ENCODE data around the gene RBM38.

Gene RBM38

GRCh38 chr20:57438552-57438951, 47.4 kb downstream of the RBM38 start:
- no peak for DNase-seq

DNA sequence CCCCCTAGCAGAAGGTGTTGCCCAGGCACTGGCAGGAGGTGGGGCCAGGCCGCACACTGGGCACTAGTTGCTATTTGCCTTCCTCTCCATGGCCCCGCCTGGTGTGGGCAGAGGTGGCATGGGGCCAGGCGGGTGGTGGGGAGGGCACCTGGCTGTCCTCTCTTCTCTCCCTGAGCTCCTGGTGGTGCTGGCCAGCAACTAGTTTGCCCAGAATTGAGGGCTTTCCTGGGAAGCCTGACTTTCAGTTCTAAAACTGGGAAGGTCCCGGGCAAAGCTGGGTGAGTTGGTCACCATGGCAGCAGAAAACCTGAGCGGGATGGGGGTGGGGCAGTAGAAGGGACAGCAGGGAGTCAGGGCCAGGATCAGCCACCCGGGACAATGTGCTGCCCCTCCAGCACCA, 48.2 kb downstream of the RBM38 start:
- DNase-seq, result peak; percentile 49 to 70

GRCh38 chr20:57439993-57440392, 48.8 kb downstream of the RBM38 start:
- DNase-seq, result no peak

DNA sequence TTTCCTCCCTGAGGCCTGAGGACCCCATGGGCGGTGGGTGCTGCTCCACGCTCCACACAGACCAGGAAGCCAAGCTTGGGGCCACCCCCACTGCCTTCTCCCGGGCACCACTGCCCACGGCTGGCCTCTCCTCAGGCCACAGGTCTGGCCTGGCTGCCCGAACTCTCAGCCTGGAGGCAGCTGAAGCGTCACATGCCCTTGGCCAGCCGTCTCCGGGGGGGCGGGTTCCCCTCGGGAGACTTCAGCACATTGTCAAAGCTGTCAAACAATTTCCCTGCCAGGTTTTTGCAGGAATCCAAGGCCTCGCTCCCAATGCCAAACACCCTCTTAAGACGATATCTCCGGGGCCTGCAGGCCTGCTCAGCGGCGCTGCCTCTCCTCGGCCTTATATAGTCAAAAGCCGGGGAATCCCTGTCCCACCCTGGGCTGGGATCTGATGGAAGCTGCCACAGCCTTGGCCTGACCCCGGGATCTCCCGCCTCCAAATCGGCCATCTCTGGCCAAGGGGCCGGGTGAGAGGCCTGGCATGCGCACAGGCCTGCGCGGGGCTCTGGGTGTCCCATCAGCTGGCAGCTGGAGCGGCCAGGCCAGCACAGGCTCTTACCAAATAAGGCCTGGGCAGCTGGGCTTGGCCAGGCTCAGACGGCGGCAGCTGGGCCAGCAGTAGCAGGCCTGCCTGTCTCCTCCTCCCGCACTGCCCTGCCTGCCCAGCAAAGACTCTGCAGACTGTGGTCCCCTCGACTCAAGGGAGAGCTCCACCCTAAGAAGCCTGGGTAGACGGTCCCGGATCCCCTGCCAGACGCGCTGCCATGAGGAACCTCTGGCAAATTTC, 49.7 kb downstream of the RBM38 start:
- DNase-seq, result no peak

GRCh38 chr20:57441510-57442154, 50.4 kb downstream of the RBM38 start:
- no peak for DNase-seq

DNA sequence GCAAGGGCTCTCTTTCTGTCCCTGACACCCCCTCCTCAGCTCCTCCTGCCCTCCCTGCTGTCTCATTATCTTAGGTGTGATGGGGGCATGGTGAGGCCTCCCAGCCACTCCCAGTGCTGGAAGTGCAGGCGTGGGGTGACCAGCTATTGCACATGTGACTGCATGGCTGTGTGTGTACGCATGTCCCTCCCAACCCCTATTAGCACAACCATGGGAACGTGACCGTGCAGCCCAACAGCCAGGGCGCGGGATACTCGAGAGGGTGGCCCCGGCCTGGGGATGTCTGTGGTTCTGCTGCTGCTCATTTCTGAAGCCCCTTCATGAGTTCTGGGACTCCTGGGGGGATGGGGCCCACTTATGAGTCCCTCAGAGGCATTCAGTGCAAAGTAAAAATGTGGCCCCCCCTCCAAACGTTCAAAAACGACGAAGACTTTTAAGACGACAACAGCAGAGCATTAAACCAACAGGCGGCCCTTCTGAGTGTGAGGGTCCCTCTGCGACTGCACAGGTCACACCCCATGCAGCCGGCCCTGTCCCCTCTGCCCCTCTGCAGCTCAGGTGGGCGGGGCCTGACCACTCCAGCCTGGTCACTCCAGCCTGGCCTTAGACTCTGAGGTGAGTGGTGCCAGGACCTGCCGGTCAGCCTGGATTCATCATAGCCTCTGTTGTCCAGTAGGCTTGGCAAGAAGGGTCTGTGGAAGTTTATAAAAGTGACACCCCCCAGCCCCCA, 51.1 kb downstream of the RBM38 start:
- no peak for DNase-seq

- DNase-seq, result no peak
Observed at GRCh38 chr20:57442888-57443239, 51.7 kb downstream of the RBM38 start.

DNA sequence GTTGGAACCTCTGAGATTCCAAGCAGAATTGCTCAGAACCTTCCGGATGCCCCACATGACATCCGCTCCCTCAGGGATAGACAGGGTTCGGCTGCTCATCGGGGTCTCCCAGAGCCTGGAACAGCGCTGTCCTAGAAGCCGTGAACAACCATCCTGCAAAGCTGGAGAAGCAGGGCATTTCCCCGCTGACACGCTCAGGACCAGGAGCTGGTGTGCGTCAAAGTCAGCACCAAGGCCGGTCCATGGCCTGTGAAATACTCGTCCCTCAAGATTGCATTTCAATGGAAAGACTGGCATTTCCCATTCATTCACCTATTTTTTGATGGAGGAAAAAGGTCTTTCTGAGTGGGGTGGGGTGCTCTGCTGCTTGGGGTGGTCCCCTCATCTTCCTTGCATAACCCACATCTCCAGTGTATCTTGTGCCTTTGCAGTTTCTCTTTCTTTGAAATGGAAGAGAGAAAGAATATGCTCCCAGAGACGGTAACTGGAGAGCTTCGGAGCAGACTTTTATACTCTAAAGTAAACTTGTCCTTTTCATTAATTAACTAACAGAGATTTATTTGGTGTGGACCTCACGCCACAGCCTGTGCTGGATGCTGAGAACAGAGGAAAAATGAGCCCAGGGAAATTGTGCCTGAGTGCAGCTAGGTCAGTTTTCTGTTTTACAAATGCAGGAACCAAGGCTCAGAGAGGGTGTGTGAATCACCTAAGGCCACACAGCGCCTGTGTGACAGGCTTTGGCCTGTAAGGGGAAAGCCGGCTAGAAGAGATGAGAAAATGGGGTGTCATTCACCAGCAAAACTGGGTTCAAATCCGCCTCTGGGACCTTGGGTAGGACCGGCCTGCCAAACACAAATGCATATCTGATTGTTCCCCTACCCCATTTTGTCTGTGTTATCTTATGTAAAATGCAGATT, 52.4 kb downstream of the RBM38 start:
- DNase-seq, result no peak

GRCh38 chr20:57444394-57445048, 53.3 kb downstream of the RBM38 start:
- no peak for DNase-seq

- DNase-seq, result no peak
Observed at GRCh38 chr20:57445298-57445697, 54.1 kb downstream of the RBM38 start.

- DNase-seq, result no peak
Observed at GRCh38 chr20:57445774-57446173, 54.6 kb downstream of the RBM38 start.

- no peak for DNase-seq
Observed at GRCh38 chr20:57448764-57449354, 57.7 kb downstream of the RBM38 start.

DNA sequence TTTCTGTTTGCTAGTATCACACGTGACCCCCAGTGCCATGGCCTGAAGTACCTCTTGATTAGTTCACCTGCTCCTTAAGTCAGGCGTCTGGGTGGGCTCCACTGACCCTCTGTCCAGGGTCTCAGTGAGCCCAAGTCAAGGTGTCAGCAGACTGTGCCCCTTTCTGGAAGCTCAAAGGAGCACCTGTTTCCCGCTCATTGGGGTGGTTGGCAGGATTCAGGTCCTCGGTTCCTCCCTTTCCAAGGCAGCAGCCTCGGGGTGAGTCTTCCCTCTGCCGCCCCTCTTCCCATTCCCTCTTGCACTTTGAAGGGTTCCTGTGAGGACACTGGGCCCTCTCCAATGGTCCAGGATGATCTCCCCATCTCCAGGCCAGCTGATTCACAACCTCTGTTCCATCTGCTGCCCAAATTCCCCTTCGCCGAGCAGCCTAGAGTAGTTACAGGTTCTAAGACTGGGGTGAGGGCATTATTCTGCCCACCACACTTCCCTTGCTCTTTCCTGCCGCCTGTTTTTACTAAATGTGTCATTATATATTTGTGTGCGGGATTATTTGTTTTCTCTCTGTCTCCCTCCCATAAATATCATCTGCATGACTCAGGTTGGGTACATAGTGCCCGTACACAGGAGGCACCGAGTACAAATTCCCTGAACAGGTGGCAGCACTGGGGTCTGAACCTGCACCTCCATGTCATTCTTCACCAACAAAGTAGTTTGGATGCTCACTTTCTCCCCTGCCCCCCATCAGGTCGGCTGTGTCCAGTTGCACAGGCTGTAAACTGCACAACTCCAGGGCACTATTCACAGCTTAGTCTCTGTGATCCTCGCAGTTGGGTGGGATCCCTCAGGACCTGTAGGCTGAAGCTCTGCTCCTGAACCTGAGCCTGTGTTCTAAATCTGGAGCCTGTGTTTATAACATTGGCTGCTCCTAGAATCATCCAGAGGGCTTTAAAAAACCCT, 58.5 kb downstream of the RBM38 start:
- no peak for DNase-seq

DNA sequence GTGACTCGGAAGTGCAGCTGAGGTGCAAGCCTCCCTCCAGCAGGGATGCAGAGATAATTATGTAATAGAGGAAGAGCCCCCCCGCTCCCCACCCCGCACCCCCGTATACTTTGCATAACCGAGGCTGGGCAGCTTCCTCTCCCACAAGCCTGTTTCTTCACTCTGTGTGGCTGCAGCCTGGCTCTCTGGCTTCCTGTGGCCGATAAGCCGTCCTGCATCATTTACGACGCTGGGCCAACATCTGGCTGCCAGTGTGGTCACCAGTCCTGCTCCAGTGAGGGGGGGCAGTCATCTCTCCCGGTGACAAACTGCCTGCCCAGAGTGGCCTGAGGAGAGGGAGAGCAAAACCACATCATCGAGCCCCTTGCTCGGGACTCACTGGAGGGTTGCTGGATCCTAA, 59.2 kb downstream of the RBM38 start:
- no peak for DNase-seq

- DNase-seq, result no peak
Observed at GRCh38 chr20:57450931-57451330, 59.7 kb downstream of the RBM38 start.

DNA sequence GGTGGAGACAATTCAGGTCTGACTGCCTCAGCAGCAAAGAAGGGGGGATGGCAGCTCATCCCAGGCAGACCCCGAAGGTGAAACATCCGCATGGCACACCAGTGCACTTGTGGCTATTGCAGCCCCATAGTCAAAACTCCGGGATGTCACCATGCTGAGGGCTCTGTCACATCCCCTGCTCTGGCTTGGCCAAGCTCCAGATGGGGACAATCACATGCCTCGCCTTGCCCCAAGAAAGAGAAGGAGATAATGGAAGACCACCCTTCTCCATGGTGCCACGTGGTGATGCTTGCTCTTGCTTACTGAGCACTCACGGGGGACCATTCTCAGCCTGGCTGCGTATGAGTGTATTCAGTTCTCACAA, 60.2 kb downstream of the RBM38 start:
- DNase-seq, result no peak

DNA sequence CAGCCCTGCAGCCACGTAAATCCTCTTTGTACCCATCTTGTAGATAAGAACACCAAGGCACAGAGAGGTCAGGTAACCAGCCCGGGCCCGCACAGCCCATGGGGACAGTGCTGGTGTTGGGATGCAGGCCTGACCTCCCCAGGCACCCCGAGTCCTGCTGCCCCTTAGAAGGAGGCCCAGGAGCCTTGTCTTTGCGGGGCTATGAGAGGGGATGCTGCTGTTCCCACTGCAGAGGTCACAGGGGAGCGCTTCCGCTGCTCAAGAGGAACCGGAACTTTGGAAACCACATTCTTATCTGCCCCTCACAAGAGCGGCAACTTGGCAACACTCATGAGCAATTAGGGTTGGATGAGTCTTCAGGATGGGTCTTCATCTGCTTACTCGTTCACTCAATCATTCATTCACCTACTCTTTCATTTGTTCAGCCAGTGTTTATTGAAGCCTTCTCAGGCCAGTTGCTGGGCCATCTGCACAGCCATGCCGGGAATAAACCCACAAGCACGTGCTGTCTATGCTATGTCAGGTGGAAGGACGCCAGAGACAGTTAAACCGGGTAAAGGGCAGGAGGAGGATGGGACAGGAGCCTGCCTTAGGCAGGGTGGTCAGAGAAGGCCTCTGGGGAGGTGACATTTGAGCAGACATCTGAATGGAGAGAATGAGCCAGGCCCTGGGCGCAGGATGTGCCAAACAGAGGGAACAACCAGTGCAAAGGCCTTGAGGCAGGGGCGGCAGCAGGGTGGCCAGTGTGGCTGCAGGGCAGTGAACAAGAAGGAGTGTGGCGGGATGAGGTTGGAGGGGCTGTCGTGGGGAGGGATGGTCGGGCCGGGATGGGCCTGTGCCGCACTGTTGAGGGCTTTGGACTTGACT, 60.8 kb downstream of the RBM38 start:
- no peak for DNase-seq

GRCh38 chr20:57455386-57455785, 64.2 kb downstream of the RBM38 start:
- no peak for DNase-seq

DNA sequence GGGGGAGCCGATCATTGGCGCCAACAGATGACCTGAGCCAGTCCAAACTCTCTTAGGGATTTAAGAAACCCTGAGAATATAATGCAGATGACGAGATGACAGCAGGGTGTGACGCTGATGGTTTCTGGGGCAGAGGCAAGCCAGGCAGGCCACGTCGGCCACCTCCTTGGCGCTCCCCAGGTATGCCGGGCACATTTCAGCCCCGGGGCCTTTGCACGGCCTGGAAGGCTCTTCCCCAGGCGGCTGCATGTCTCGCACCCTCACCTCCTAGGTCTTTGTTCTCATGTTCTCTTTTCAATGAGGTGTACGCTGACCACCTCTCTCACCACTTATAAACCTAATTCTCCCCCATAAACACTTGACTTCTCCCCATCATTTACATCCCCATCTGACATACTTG, 64.9 kb downstream of the RBM38 start:
- no peak for DNase-seq
